HG03439 (cell line): Measurements from ENCODE around the gene OR51E2.

ENCODE experiments used
- ATAC-seq: cut with Tn5 transposase; IDR thresholded peaks from one replicate; pipeline ENCODE4 v1.9.1; 2021; ENCODE audit warnings: mild to moderate bottlenecking, moderate library complexity; ENCODE audit not compliant: unreplicated experiment

The OR51E2 gene

DNA sequence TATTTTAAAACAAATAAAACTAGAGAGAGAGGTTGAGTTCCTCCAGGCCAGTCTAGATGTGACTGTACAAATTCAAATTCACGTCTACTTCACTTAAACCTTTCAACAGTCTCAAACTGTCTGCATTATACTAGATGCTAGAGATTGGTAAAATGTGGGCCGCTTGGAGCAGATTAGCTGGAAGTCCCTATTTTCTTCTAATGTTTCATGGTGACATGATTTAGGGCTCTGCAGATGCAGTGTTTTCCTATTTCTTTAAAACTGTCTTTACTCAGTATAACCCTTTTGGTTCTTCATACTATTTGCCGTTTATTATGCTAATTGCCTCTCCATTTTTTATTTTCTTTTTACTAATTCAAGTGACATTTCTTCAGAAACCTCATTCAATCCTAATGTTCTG is 33.5 kb downstream of the OR51E2 start:
- ATAC-seq = no peak

DNA sequence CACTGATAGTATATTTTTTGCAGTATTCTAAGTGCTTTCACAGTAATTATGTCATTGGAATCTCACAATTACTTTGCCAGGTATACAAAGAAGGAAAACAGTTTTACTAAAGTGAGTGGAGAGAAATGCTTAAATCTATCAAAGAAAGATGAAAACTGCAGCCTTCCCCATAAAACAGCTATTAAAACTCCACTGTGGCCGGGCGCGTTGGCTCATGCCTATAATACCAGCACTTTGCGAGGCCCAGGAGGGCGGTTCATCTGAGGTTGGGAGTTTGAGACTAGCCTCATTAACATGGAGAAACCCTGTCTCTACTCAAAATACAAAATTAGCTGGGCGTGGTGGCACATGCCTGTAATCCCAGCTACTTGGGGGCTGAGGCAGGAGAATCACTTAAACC is 34.8 kb downstream of the OR51E2 start:
- ATAC-seq = no peak

GRCh38 chr11:4658629-4659445 is 38.8 kb downstream of the OR51E2 start:
- no peak for ATAC-seq

DNA sequence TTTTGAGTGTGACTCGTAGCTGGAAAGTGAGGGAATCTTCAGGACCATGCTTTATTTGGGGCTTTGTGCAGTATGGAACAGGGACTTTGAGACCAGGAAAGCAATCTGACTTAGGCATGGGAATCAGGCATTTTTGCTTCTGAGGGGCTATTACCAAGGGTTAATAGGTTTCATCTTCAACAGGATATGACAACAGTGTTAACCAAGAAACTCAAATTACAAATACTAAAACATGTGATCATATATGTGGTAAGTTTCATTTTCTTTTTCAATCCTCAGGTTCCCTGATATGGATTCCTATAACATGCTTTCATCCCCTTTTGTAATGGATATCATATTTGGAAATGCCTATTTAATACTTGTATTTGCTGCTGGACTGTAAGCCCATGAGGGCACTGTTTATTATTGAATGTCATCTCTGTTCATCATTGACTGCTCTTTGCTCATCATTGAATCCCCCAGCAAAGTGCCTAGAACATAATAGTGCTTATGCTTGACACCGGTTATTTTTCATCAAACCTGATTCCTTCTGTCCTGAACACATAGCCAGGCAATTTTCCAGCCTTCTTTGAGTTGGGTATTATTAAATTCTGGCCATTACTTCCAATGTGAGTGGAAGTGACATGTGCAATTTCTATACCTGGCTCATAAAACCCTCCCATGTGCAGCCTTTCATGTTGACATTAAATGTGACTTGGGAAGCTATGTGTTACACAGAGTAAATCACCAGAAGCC is 42.9 kb downstream of the OR51E2 start:
- ATAC-seq = no peak

DNA sequence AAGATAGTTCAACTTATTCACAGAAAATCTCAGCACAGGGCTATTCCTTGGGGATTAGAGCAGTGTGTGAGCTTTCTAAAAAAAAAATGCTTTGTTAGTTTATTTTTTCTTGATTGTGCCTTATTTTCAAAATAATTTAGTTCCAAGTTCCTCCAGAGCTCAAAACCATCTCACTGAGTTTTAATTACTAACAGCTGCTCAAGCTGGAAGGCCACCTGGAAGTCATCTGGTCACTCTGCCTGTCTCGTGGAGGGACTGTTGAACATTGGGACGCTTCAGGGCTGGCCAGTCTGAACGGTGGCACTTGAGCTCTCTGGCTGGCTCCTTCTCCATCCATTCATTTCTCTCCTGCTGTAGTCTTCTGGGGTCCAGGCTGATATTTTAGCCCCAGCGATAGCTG is 49.9 kb downstream of the OR51E2 start:
- no peak for ATAC-seq

DNA sequence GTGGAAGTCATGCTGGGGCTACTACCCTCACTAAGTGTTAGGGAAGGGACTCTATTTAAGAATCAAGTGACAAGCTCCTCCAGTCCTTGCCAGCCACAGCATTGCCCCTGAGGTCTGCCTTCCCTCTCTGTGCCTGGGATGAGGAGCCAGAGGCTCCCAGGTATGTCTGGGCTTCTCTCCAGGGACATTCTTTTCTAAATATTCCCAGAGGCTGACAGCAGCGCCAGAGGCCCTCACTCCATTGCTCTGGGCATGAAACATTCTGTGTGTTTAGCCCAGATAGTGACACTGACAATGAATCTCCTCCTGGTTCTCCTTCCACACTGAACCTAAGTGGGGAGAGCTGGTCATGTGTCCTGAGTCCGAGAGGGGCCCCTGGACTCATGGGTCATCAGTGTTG is 51.7 kb downstream of the OR51E2 start:
- no peak for ATAC-seq

- ATAC-seq = no peak
Observed at GRCh38 chr11:4644233-4644632, 53.4 kb downstream of the OR51E2 start.

GRCh38 chr11:4643682-4644081 is 54.0 kb downstream of the OR51E2 start, which contains the start of gene OR51E1:
Gene OR51E1 (plus strand): TSS chr11:4643982. CDS start chr11:4652527, 8,545 bp downstream.
- no peak for ATAC-seq

DNA sequence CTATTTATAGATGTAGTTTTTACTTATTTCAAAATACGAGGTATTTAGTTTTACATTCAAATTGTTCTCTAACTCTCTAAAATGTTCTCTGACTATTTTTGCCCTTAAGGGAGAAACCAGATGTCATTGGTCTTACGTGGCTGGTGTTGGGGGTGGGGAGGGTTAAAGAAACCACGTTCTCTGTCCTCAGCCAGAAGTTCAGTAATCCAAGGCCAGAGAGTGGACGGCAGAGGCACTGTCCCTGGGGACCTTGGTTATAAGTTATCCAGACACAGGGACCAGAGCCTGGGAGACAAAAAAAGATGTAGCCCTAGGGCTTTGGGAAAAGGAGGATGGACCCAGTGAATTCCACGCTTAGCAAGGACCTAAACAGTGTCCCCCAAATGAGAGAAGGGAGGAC is 54.6 kb downstream of the OR51E2 start:
- ATAC-seq = no peak

- no peak for ATAC-seq
Observed at GRCh38 chr11:4642043-4642442, 55.6 kb downstream of the OR51E2 start.

GRCh38 chr11:4641501-4641900 is 56.2 kb downstream of the OR51E2 start:
- no peak for ATAC-seq

GRCh38 chr11:4639931-4640330 is 57.7 kb downstream of the OR51E2 start:
- no peak for ATAC-seq

DNA sequence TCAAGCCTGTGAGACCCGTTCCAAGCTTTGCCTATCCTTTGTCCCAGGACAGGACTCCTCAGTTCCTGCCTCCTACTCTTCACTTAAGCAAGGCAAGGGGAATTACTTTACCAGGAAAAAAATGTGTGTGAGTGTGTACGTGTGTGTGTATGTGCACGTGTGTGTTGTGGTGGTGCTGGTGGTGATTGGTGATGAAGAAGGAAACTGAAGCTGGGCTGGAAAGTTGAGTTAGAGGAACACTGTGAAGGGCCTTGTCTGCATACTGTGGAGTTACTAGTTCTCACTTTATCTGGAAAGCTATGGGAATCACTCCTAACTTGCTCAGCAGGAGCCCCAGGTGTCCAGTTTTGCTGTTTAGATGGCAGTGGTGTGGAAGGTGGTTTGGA is 60.0 kb downstream of the OR51E2 start:
- ATAC-seq = no peak

DNA sequence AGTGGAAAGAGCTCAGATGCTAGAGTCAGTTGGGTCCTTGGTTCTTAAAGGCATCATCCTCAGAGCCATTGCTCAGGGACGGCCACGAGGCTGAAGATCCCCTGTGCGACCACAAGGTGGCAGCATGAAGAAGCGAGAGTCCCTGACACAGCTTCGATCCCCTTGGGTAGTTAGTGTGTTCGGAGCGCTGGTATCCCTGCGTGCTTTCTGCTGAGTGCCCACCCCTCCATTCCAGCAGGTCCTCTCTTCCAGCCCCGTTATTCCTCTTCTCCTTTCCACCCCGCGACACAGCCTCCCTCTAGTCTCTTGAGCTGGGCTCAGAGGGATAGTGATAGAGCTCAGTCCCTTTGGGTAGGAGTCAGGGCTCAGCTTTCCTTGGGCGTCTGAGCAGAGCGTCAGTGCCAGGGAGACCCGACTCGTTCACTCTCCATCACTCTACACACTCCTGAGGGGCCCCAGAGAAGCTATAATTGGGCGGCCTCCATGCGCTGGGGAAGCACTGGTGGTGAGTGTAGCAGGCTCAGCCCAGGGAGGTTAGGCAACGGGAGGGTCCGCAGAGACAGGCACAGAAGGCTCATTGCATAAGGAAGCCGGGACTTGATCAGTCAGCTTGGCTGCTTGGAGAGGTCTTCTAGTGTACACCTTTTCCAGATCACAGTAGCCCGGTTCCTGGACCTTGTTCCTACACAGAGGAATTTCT is 60.5 kb downstream of the OR51E2 start, which contains the start of gene OR51D1:
Gene OR51D1 (plus strand): TSS at position 516 of the 700 bp plus-strand sequence. CDS start 2,314 bp downstream, outside the sequence.
- peak; percentile 93 for ATAC-seq

DNA sequence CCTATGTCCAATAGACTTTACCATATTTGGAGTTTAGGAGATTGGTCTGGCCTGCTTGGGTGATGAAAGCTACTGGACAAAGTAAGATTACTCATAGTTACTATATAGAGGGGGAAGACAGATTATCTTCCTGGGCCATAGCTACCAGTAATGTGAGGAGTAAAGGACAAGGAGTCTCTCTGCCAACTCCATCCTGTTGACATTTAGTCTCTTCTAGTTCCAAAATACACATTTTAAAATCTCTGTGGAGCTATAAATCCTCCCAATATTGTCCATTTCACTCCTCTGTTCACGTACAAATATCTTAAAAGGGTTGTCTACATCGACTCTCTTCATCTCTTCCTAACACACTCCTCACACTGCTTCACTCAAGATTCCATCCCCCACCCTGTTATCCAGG is 61.5 kb downstream of the OR51E2 start:
- ATAC-seq = no peak
